NCI-H526 (cell line): ENCODE measurements around the gene OBP2B.
A peak's percentile ranks its signal among the peaks of the same experiment; 100 is the strongest.
"Not testable (repeated sequence)": the region's sequence is repeated elsewhere in the genome, so short reads cannot be mapped to it uniquely, and the experiment has no call there.

ENCODE experiments used
- DNase-seq, 2 experiments: peaks; one replicate each; lab custom pipeline; 2025; lab: John Stamatoyannopoulos, UW

OBP2B gene

GRCh38 chr9:133201424-133202144 lies 7.5 kb downstream of the OBP2B start:
- DNase-seq, result no peak

GRCh38 chr9:133200631-133201030 lies 8.4 kb downstream of the OBP2B start:
- no peak for DNase-seq

- no peak for DNase-seq
Observed at GRCh38 chr9:133199648-133200321, 9.3 kb downstream of the OBP2B start.

GRCh38 chr9:133195029-133195428 lies 14.0 kb downstream of the OBP2B start:
- no peak for DNase-seq

GRCh38 chr9:133194597-133194996 lies 14.5 kb downstream of the OBP2B start:
- DNase-seq, result no peak

- DNase-seq, result no peak
Observed at GRCh38 chr9:133191989-133192388, 17.1 kb downstream of the OBP2B start.

GRCh38 chr9:133189826-133190225 lies 19.2 kb downstream of the OBP2B start:
- no peak for DNase-seq

- no peak for DNase-seq
Observed at GRCh38 chr9:133188843-133189180, 20.2 kb downstream of the OBP2B start.

- DNase-seq, result peak; percentile 60 to 82
Observed at GRCh38 chr9:133188006-133188842, 20.8 kb downstream of the OBP2B start.

- DNase-seq, result no peak
Observed at GRCh38 chr9:133187561-133188005, 21.5 kb downstream of the OBP2B start.

GRCh38 chr9:133186736-133187135 lies 22.3 kb downstream of the OBP2B start:
- DNase-seq, result no peak

- DNase-seq, result peak; percentile 62 to 74
Observed at GRCh38 chr9:133184971-133185370, 24.1 kb downstream of the OBP2B start.

- DNase-seq, result no peak
Observed at GRCh38 chr9:133182151-133182550, 26.9 kb downstream of the OBP2B start.

GRCh38 chr9:133181561-133181960 lies 27.5 kb downstream of the OBP2B start:
- DNase-seq, result no peak

- DNase-seq, result no peak
Observed at GRCh38 chr9:133180953-133181352, 28.1 kb downstream of the OBP2B start.

- no peak for DNase-seq
Observed at GRCh38 chr9:133173056-133173455, 36.0 kb downstream of the OBP2B start.

GRCh38 chr9:133171161-133171961 lies 37.7 kb downstream of the OBP2B start:
- peak; percentile 64 to 85 for DNase-seq

- no peak for DNase-seq
Observed at GRCh38 chr9:133170716-133171115, 38.3 kb downstream of the OBP2B start.

- not testable (repeated sequence) for DNase-seq
Observed at GRCh38 chr9:133169687-133170086, 39.4 kb downstream of the OBP2B start.

GRCh38 chr9:133169102-133169501 lies 39.9 kb downstream of the OBP2B start:
- no peak for DNase-seq

- no peak for DNase-seq
Observed at GRCh38 chr9:133168432-133168831, 40.6 kb downstream of the OBP2B start.

GRCh38 chr9:133167769-133168168 lies 41.3 kb downstream of the OBP2B start:
- DNase-seq, result no peak
